ENCODE measurements around the gene DDI2.
A peak's percentile ranks its signal among the peaks of the same experiment; 100 is the strongest.

DDI2 gene

GRCh38 chr1:15617173-15618076 lies at the start of gene DDI2:
Gene DDI2, plus strand, starts transcription at chr1:15617458. Its CDS starts 213 bp downstream, at chr1:15617671.
- ATAC-seq (peak; percentile 95), DNase-seq (peak; percentile 93 to 94)
- no peaks in the 10 kb centered on the region for H3K9me3 Mint-ChIP-seq
- peak within 1 kb of the TSS; percentile 90 to 94 for H3K4me3 Mint-ChIP-seq
- peaks cover 49% of the 10 kb centered on the region for H3K4me1 Mint-ChIP-seq
- peak within 1 kb of the TSS; percentile 96 for H3K27ac Mint-ChIP-seq
- H3K27me3 Mint-ChIP-seq: no peaks in the 10 kb centered on the region

- Mint-ChIP-seq H3K9me3 (no peaks in the 10 kb centered on the region), H3K4me1 (no peaks in the 10 kb centered on the region), H3K27me3 (no peaks in the 10 kb centered on the region), H3K27ac (no peak overlapping the region), H3K4me3 (no peak overlapping the region)
- ATAC-seq: no peak
- DNase-seq: no peak
These were observed 48.7 kb upstream of the DDI2 start for GRCh38 chr1:15568387-15569073.

GRCh38 chr1:15570861-15571260 lies 46.4 kb upstream of the DDI2 start:
- Mint-ChIP-seq H3K27me3 (no peaks in the 10 kb centered on the region), H3K9me3 (no peaks in the 10 kb centered on the region), H3K4me1 (no peaks in the 10 kb centered on the region), H3K27ac (peak overlapping the region in 1 of 2 donors; percentile 25), H3K4me3 (no peak overlapping the region)
- DNase-seq (no peak), ATAC-seq (no peak)

GRCh38 chr1:15571266-15571665 lies 46.0 kb upstream of the DDI2 start:
- no peak for ATAC-seq
- Mint-ChIP-seq H3K27ac (peak overlapping the region in 1 of 2 donors; percentile 22), H3K9me3 (no peaks in the 10 kb centered on the region), H3K4me1 (no peaks in the 10 kb centered on the region), H3K27me3 (no peaks in the 10 kb centered on the region), H3K4me3 (no peak overlapping the region)
- DNase-seq: no peak

GRCh38 chr1:15573477-15573876 lies 43.8 kb upstream of the DDI2 start:
- Mint-ChIP-seq H3K9me3 (no peaks in the 10 kb centered on the region), H3K27me3 (no peaks in the 10 kb centered on the region), H3K27ac (no peak overlapping the region)

GRCh38 chr1:15574741-15575140 lies 42.5 kb upstream of the DDI2 start:
- ATAC-seq (no peak), DNase-seq (no peak)
- H3K27me3 Mint-ChIP-seq: no peaks in the 10 kb centered on the region
- H3K4me1 Mint-ChIP-seq: peaks cover 26% of the 10 kb centered on the region
- no peak overlapping the region for H3K27ac Mint-ChIP-seq
- no peaks in the 10 kb centered on the region for H3K9me3 Mint-ChIP-seq
- no peak overlapping the region for H3K4me3 Mint-ChIP-seq

More at GRCh38 chr1:15573477-15573876, 43.8 kb upstream of the DDI2 start:
- ATAC-seq: no peak
- H3K4me1 Mint-ChIP-seq: peaks cover 14% of the 10 kb centered on the region
- DNase-seq: no peak
- H3K4me3 Mint-ChIP-seq: no peak overlapping the region

- DNase-seq: no peak
- no peak overlapping the region for H3K4me3 Mint-ChIP-seq
- peaks cover 33% of the 10 kb centered on the region for H3K4me1 Mint-ChIP-seq
- no peak overlapping the region for H3K27ac Mint-ChIP-seq
- H3K9me3 Mint-ChIP-seq: no peaks in the 10 kb centered on the region
- H3K27me3 Mint-ChIP-seq: no peaks in the 10 kb centered on the region
- no peak for ATAC-seq
These were observed 41.6 kb upstream of the DDI2 start for GRCh38 chr1:15575549-15576150.

- ATAC-seq: peak; percentile 29
- Mint-ChIP-seq H3K9me3 (no peaks in the 10 kb centered on the region), H3K4me3 (peak overlapping the region; percentile 63 to 67), H3K27me3 (no peaks in the 10 kb centered on the region), H3K4me1 (peaks cover 39% of the 10 kb centered on the region), H3K27ac (peak overlapping the region in 1 of 2 donors; percentile 61)
- DNase-seq: no peak
These were observed 39.6 kb upstream of the DDI2 start for GRCh38 chr1:15577691-15578090.

- H3K27ac Mint-ChIP-seq: peak overlapping the region; percentile 95
- H3K4me3 Mint-ChIP-seq: peak overlapping the region; percentile 63 to 67
- no peaks in the 10 kb centered on the region for H3K9me3 Mint-ChIP-seq
- peaks cover 53% of the 10 kb centered on the region for H3K4me1 Mint-ChIP-seq
- no peaks in the 10 kb centered on the region for H3K27me3 Mint-ChIP-seq
- ATAC-seq (peak; percentile 78), DNase-seq (peak; percentile 21 to 36)
These were observed 38.2 kb upstream of the DDI2 start for GRCh38 chr1:15578921-15579682.

- peaks cover 56% of the 10 kb centered on the region for H3K4me1 Mint-ChIP-seq
- ATAC-seq: no peak
These were observed 37.6 kb upstream of the DDI2 start for GRCh38 chr1:15579683-15580047.

GRCh38 chr1:15583016-15583706 lies 34.1 kb upstream of the DDI2 start:
- Mint-ChIP-seq H3K27me3 (no peaks in the 10 kb centered on the region), H3K4me3 (peak overlapping the region; percentile 85 to 92), H3K27ac (peak overlapping the region in 1 of 2 donors; percentile 97), H3K9me3 (no peaks in the 10 kb centered on the region), H3K4me1 (peaks cover 62% of the 10 kb centered on the region)
- ATAC-seq (no peak), DNase-seq (no peak)

More at GRCh38 chr1:15579683-15580047, 37.6 kb upstream of the DDI2 start:
- Mint-ChIP-seq H3K4me3 (peak overlapping the region; percentile 63 to 67), H3K9me3 (no peaks in the 10 kb centered on the region), H3K27me3 (no peaks in the 10 kb centered on the region), H3K27ac (peak overlapping the region; percentile 95)
- no peak for DNase-seq

GRCh38 chr1:15584489-15585363 lies 32.5 kb upstream of the DDI2 start, which contains the start of gene AGMAT:
Gene AGMAT, minus strand, starts transcription at chr1:15585051. Its CDS starts 84 bp downstream, at chr1:15584967.
- ATAC-seq: peak; percentile 92
- DNase-seq: peak; percentile 75 to 80
- H3K27ac Mint-ChIP-seq: peak within 1 kb of the TSS; percentile 97
- peaks cover 46% of the 10 kb centered on the region for H3K4me1 Mint-ChIP-seq
- no peaks in the 10 kb centered on the region for H3K9me3 Mint-ChIP-seq
- H3K4me3 Mint-ChIP-seq: peak within 1 kb of the TSS; percentile 85 to 92
- no peaks in the 10 kb centered on the region for H3K27me3 Mint-ChIP-seq

GRCh38 chr1:15592285-15592684 lies 25.0 kb upstream of the DDI2 start:
- no peaks in the 10 kb centered on the region for H3K27me3 Mint-ChIP-seq
- DNase-seq (no peak), ATAC-seq (no peak)
- H3K9me3 Mint-ChIP-seq: no peaks in the 10 kb centered on the region
- H3K4me3 Mint-ChIP-seq: no peak overlapping the region
- H3K27ac Mint-ChIP-seq: no peak overlapping the region
- H3K4me1 Mint-ChIP-seq: peaks cover 3% of the 10 kb centered on the region
